ENCODE data around the gene TET1. TPM values are rescaled to one million over a fixed set of nuclear protein-coding genes. Genes with fewer than 3 reads are reported as not detected.
"Not testable (repeated sequence)": the region's sequence is repeated elsewhere in the genome, so short reads cannot be mapped to it uniquely, and the experiment has no call there.

Gene TET1
- total RNA-seq, 1 donor = 2.4 TPM

GRCh38 chr10:68696018-68696417, 135.9 kb downstream of the TET1 start:
- DNase-seq (ENCODE audit: low read depth in 2 of 3, low spot score in 2 of 3) = no peak

GRCh38 chr10:68697106-68697505, 137.0 kb downstream of the TET1 start:
- DNase-seq (ENCODE audit: low read depth in 2 of 3, low spot score in 2 of 3) = no peak

GRCh38 chr10:68700197-68700596, 140.1 kb downstream of the TET1 start:
- no peak for DNase-seq (ENCODE audit: low read depth in 2 of 3, low spot score in 2 of 3)

- DNase-seq (ENCODE audit: low read depth in 2 of 3, low spot score in 2 of 3) = no peak
Observed at GRCh38 chr10:68705548-68705947, 145.4 kb downstream of the TET1 start.

- not testable (repeated sequence) for DNase-seq (ENCODE audit: low read depth in 2 of 3, low spot score in 2 of 3)
Observed at GRCh38 chr10:68708987-68709386, 148.8 kb downstream of the TET1 start.

GRCh38 chr10:68713065-68713464, 152.9 kb downstream of the TET1 start:
- not testable (repeated sequence) for DNase-seq (ENCODE audit: low read depth in 2 of 3, low spot score in 2 of 3)

- DNase-seq (ENCODE audit: low read depth in 2 of 3, low spot score in 2 of 3) = no peak
Observed at GRCh38 chr10:68717435-68717834, 157.3 kb downstream of the TET1 start.

- peak; percentile 94 to 100 (median 99) for DNase-seq (ENCODE audit: low read depth in 2 of 3, low spot score in 2 of 3)
Observed at GRCh38 chr10:68720793-68721672, 160.9 kb downstream of the TET1 start, which contains the start of gene CCAR1. Gene CCAR1 (plus strand): TSS chr10:68721239. CDS start chr10:68722505, 1,266 bp downstream.

- DNase-seq (ENCODE audit: low read depth in 2 of 3, low spot score in 2 of 3) = no peak
Observed at GRCh38 chr10:68721673-68722335, 161.7 kb downstream of the TET1 start.

- DNase-seq (ENCODE audit: low read depth in 2 of 3, low spot score in 2 of 3) = no peak
Observed at GRCh38 chr10:68725016-68725415, 164.9 kb downstream of the TET1 start.

- no peak for DNase-seq (ENCODE audit: low read depth in 2 of 3, low spot score in 2 of 3)
Observed at GRCh38 chr10:68727146-68727545, 167.0 kb downstream of the TET1 start.

GRCh38 chr10:68732651-68733050, 172.5 kb downstream of the TET1 start:
- DNase-seq (ENCODE audit: low read depth in 2 of 3, low spot score in 2 of 3) = no peak

- DNase-seq (ENCODE audit: low read depth in 2 of 3, low spot score in 2 of 3) = no peak
Observed at GRCh38 chr10:68734349-68734748, 174.2 kb downstream of the TET1 start.

GRCh38 chr10:68735119-68735518, 175.0 kb downstream of the TET1 start:
- no peak for DNase-seq (ENCODE audit: low read depth in 2 of 3, low spot score in 2 of 3)

GRCh38 chr10:68735739-68736138, 175.6 kb downstream of the TET1 start:
- DNase-seq (ENCODE audit: low read depth in 2 of 3, low spot score in 2 of 3) = not testable (repeated sequence)

GRCh38 chr10:68740676-68741075, 180.5 kb downstream of the TET1 start:
- DNase-seq (ENCODE audit: low read depth in 2 of 3, low spot score in 2 of 3) = not testable (repeated sequence)

GRCh38 chr10:68742397-68742796, 182.3 kb downstream of the TET1 start:
- DNase-seq (ENCODE audit: low read depth in 2 of 3, low spot score in 2 of 3) = no peak

Small RNAs within 50 kb of the gene (small RNA-seq; reads per million reads assigned to genes)
- not detected for gene RF00019

Other genes with a start within 250 kb of the TET1 start
- 9.7 TPM for gene HNRNPH3, start 228.3 kb upstream of the TET1 start, total RNA-seq
- 3.2 TPM for gene PBLD, start 227.4 kb upstream of the TET1 start, total RNA-seq
- gene RUFY2, start 153.1 kb upstream of the TET1 start, total RNA-seq = 7.5 TPM
- gene DNA2, start 88.4 kb upstream of the TET1 start, total RNA-seq = 3.8 TPM
- 4.3 TPM for gene SLC25A16, start 32.8 kb upstream of the TET1 start, total RNA-seq
- 66.0 TPM for gene CCAR1, start 160.9 kb downstream of the TET1 start, total RNA-seq

Measured in hematopoietic multipotent progenitor cell (in vitro differentiated cells).